B cell (primary cell): Measurements from ENCODE around the gene PAWR. TPM values are rescaled to one million over a fixed set of nuclear protein-coding genes. Genes with fewer than 3 reads are reported as not detected.
A peak's percentile ranks its signal among the peaks of the same experiment; 100 is the strongest.
"Not testable (repeated sequence)": the region's sequence is repeated elsewhere in the genome, so short reads cannot be mapped to it uniquely, and the experiment has no call there.

Experiments used
- ATAC-seq: fragments of 200-7000 bp; cut with Tn5 transposase; one replicate; pipeline ENCODE4 v1.10.0; 2021; ENCODE audit warnings: low read depth, mild to moderate bottlenecking, moderate number of reproducible peaks, moderate library complexity
- CTCF ChIA-PET: fragments of 350-600 bp; sonication (Branson Sonifier 250); formaldehyde crosslinking; loops from one replicate; lab custom pipeline; 2021; ENCODE audit warnings: antibody characterized with exemption, inconsistent platforms; lab: Charles Lee
- POLR2A ChIA-PET: fragments of 350-600 bp; sonication (Branson Sonifier 250); formaldehyde crosslinking; loops from one replicate; lab custom pipeline; 2021; ENCODE audit warnings: antibody characterized with exemption; lab: Charles Lee
- DNase-seq: peaks from one replicate; pipeline ENCODE4 v3.0.0; 2013
- H2AFZ ChIP-seq: 2 replicates; pipeline ENCODE4 v1.6.1; 2012; ENCODE audit warnings: mild to moderate bottlenecking, low read depth, low read length; ENCODE audit not compliant: insufficient read depth, poor library complexity, severe bottlenecking
- H3K27ac ChIP-seq, 2 donors: 1 replicate in 1 of 2; 2 replicates in 1 of 2; pipeline ENCODE4 v1.5.1; 2012 to 2013; ENCODE audit warnings: low read length in 2 of 2, mild to moderate bottlenecking in 2 of 2, moderate library complexity in 1 of 2
- H3K27me3 ChIP-seq, 4 experiments: fragments of 200-600 bp in 1 of 4; sonication (generic) in 1 of 4; replicated peaks in 1 of 4; 1 replicate in 2 of 4; 2 replicates in 2 of 4; pipeline versions ENCODE4 v1.6.1 to v1.7.0; 2013 to 2016; ENCODE audit warnings: low read length in 3 of 4, mild to moderate bottlenecking in 2 of 4, mixed read lengths in 1 of 4, moderate library complexity in 1 of 4; ENCODE audit not compliant: insufficient read depth in 4 of 4, control insufficient read depth in 3 of 4; ENCODE audit errors: control extremely low read depth in 1 of 4
- H3K36me3 ChIP-seq, 2 experiments: replicated peaks in 1 of 2; 1 replicate in 1 of 2; 2 replicates in 1 of 2; pipeline versions ENCODE4 v1.6.1 to v1.7.1; 2013; ENCODE audit warnings: low read length in 1 of 2; ENCODE audit not compliant: insufficient read depth in 2 of 2, control insufficient read depth in 1 of 2; ENCODE audit errors: control extremely low read depth in 1 of 2, extremely low read depth in 1 of 2
- H3K4me1 ChIP-seq, 2 donors: fragments of 200-600 bp in 1 of 2; sonication (generic) in 1 of 2; 1 replicate in 1 of 2; 2 replicates in 1 of 2; pipeline versions ENCODE4 v1.5.1 to v1.6.1; 2013 to 2017; ENCODE audit warnings: low read length in 2 of 2; ENCODE audit not compliant: control insufficient read depth in 2 of 2, insufficient read depth in 2 of 2
- H3K4me2 ChIP-seq: replicated peaks from 2 replicates; pipeline ENCODE3; 2012; ENCODE audit warnings: mild to moderate bottlenecking, low read depth, low read length; ENCODE audit not compliant: poor library complexity, severe bottlenecking
- H3K4me3 ChIP-seq, 5 experiments: fragments of 200-600 bp in 1 of 5; sonication (generic) in 1 of 5; 1 replicate in 3 of 5; 2 replicates in 2 of 5; pipeline versions ENCODE4 v1.5.1 to v1.7.0; 2011 to 2016; ENCODE audit warnings: low read length in 4 of 5, mild to moderate bottlenecking in 4 of 5, low read depth in 2 of 5, control low read depth in 1 of 5, moderate library complexity in 1 of 5; ENCODE audit not compliant: insufficient read depth in 1 of 5; ENCODE audit errors: control extremely low read depth in 1 of 5, extremely low read depth in 1 of 5
- H3K79me2 ChIP-seq: fragments of 200-600 bp; sonication (generic); one replicate; pipeline ENCODE4 v1.6.0; 2016; ENCODE audit warnings: low read length; ENCODE audit not compliant: control insufficient read depth, insufficient read depth
- H3K9ac ChIP-seq: fragments of 200-600 bp; sonication (generic); 2 replicates; pipeline ENCODE4 v1.6.1; 2017; ENCODE audit warnings: mild to moderate bottlenecking, low read length, moderate library complexity
- H3K9me3 ChIP-seq, 3 donors: one replicate each; pipeline versions ENCODE4 v1.6.1 to v1.7.1; 2013; ENCODE audit warnings: low read length in 2 of 3; ENCODE audit not compliant: control insufficient read depth in 2 of 3, insufficient read depth in 1 of 3; ENCODE audit errors: control extremely low read depth in 1 of 3
- H4K20me1 ChIP-seq: 2 replicates; pipeline ENCODE4 v1.6.0; 2012; ENCODE audit warnings: mild to moderate bottlenecking, low read length; ENCODE audit not compliant: insufficient read depth, control insufficient read depth, poor library complexity, severe bottlenecking
- H3K27ac Mint-ChIP-seq: one replicate; pipeline ENCODE4 v1.8.0; 2021; ENCODE audit warnings: mixed read lengths
- H3K27me3 Mint-ChIP-seq: one replicate; pipeline ENCODE4 v1.8.0; 2021; ENCODE audit warnings: mixed read lengths
- H3K4me1 Mint-ChIP-seq: one replicate; pipeline ENCODE4 v1.8.0; 2021; ENCODE audit warnings: mixed read lengths
- H3K4me3 Mint-ChIP-seq: one replicate; pipeline ENCODE4 v1.8.0; 2021; ENCODE audit warnings: mixed read lengths
- H3K9me3 Mint-ChIP-seq: one replicate; pipeline ENCODE4 v1.8.0; 2022; ENCODE audit warnings: mixed read lengths; ENCODE audit not compliant: insufficient read depth
- EZH2 ChIP-seq: IDR thresholded peaks from 2 replicates; pipeline ENCODE4 v1.6.1; 2012; ENCODE audit warnings: borderline replicate concordance, low read depth, mild to moderate bottlenecking, moderate library complexity, low read length; ENCODE audit not compliant: insufficient read depth, poor library complexity, severe bottlenecking
- WGBS: methylation state at CpG from one replicate; pipeline ENCODE4 v1.1.5; 2013; ENCODE audit warnings: missing lambda C conversion rate; ENCODE audit not compliant: insufficient coverage; 5-methylcytosine and 5-hydroxymethylcytosine counted together
- intact Hi-C: fragments of 100-400 bp; cut with micrococcal nuclease; formaldehyde crosslinking; loops from one replicate; pipeline ENCODE4 v1.10.0; 2022
- polyA plus RNA-seq: library from polyadenylated mRNA; depleted of rRNA; stranded (reverse); fragments of >200 nt; gene quantifications from 2 replicates; pipeline ENCODE4 v1.2.3, GENCODE V29; 2012
- total RNA-seq, 2 donors: library from RNA; stranded (reverse); fragments of 120-200 nt in 1 of 2; gene quantifications; 1 replicate in 1 of 2; 2 replicates in 1 of 2; pipeline versions ENCODE4 v1.2.3 to v1.2.4, GENCODE V29; 2013 to 2022
- TF ChIP-seq, protein P1 (sequence below): fragments of 200-600 bp; IDR thresholded peaks from one replicate; pipeline ENCODE4 v1.8.0; 2022; ENCODE audit warnings: antibody characterized with exemption, mild to moderate bottlenecking

Gene PAWR
- total and polyA plus RNA-seq, 2 donors (not counting 1 experiment from before 2014, with no cell fraction given), result 17.9 to 90.1 TPM

- intact Hi-C loops, result no loop called here
- WGBS, result no CpG with 5 or more reads among the region's 4 CpGs
- Histone ChIP-seq H3K9ac (no peak overlapping the region), H3K4me1 (peaks cover 8% of the 10 kb centered on the region in 2 donors), H3K9me3 (peaks cover 0 to 21% (median 0%) of the 10 kb centered on the region in 3 donors), H3K79me2 (no peaks in the 10 kb centered on the region), H3K4me3 (no peak overlapping the region), H4K20me1 (no peaks in the 10 kb centered on the region), H2AFZ (no peak overlapping the region), H3K4me2 (no peak overlapping the region), H3K27me3 (no peaks in the 10 kb centered on the region), H3K27ac (peak overlapping the region in 1 of 2 donors; percentile 46), H3K36me3 (peaks cover 0 to 10% of the 10 kb centered on the region in 2 experiments)
- no peaks in the 10 kb centered on the region for H3K27me3 Mint-ChIP-seq
- peak overlapping the region; percentile 77 for H3K27ac Mint-ChIP-seq
- no peaks in the 10 kb centered on the region for H3K9me3 Mint-ChIP-seq
- TF ChIP-seq, protein P1, sequence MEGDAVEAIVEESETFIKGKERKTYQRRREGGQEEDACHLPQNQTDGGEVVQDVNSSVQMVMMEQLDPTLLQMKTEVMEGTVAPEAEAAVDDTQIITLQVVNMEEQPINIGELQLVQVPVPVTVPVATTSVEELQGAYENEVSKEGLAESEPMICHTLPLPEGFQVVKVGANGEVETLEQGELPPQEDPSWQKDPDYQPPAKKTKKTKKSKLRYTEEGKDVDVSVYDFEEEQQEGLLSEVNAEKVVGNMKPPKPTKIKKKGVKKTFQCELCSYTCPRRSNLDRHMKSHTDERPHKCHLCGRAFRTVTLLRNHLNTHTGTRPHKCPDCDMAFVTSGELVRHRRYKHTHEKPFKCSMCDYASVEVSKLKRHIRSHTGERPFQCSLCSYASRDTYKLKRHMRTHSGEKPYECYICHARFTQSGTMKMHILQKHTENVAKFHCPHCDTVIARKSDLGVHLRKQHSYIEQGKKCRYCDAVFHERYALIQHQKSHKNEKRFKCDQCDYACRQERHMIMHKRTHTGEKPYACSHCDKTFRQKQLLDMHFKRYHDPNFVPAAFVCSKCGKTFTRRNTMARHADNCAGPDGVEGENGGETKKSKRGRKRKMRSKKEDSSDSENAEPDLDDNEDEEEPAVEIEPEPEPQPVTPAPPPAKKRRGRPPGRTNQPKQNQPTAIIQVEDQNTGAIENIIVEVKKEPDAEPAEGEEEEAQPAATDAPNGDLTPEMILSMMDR, result no peak
- no peak for TF ChIP-seq EZH2
- ATAC-seq (no peak), DNase-seq (no peak)
- ChIA-PET POLR2A (no interaction called here), CTCF (interaction anchor here (1.0 to 1.3 kb wide), 2 partner anchors 9 to 11 kb away, joined by 3 read pairs; no protein-coding TSS in a partner anchor)
- H3K4me3 Mint-ChIP-seq, result no peak overlapping the region
- peaks cover 13% of the 10 kb centered on the region for H3K4me1 Mint-ChIP-seq
Measured at GRCh38 chr12:79566452-79567174, 124.2 kb downstream of the PAWR start.

- H3K27ac Mint-ChIP-seq, H3K79me2 ChIP-seq, H3K4me2 ChIP-seq, H4K20me1 ChIP-seq, H3K4me3 Mint-ChIP-seq, POLR2A ChIA-PET, H3K4me1 ChIP-seq, H3K27ac ChIP-seq, H3K4me3 ChIP-seq, intact Hi-C loops, H3K27me3 ChIP-seq, DNase-seq, H3K36me3 ChIP-seq, H3K9me3 Mint-ChIP-seq, H3K9ac ChIP-seq, H3K27me3 Mint-ChIP-seq, ATAC-seq, H2AFZ ChIP-seq, CTCF ChIA-PET: not testable (repeated sequence)
- H3K4me1 Mint-ChIP-seq, result peaks cover 13% of the 10 kb centered on the region
- WGBS, result 99% methylated on average over 26 of the region's 29 CpGs
- peaks cover 0 to 17% (median 0%) of the 10 kb centered on the region in 3 donors for H3K9me3 ChIP-seq
Measured at GRCh38 chr12:79564727-79565350, 125.9 kb downstream of the PAWR start.
